Effector memory CD4-positive, alpha-beta T cell (primary cell): ENCODE data around the gene APPL1.

Source experiments
- DNase-seq, 3 donors: peaks; one replicate each; pipeline ENCODE4 v3.0.0-alpha.2; 2020
- H3K27ac ChIP-seq: 2 replicates; pipeline ENCODE4 v1.7.0; 2013; ENCODE audit warnings: mild to moderate bottlenecking, low read length, moderate library complexity; ENCODE audit not compliant: insufficient read depth, poor library complexity, severe bottlenecking
- H3K27me3 ChIP-seq: replicated peaks from 2 replicates; pipeline ENCODE4 v1.7.0; 2013; ENCODE audit warnings: mild to moderate bottlenecking, low read length; ENCODE audit not compliant: insufficient read depth, control insufficient read depth, poor library complexity, severe bottlenecking
- H3K36me3 ChIP-seq: 2 replicates; pipeline ENCODE4 v1.7.0; 2013; ENCODE audit warnings: mild to moderate bottlenecking, low read length, moderate library complexity; ENCODE audit not compliant: control insufficient read depth, insufficient read depth
- H3K4me1 ChIP-seq: 2 replicates; pipeline ENCODE4 v1.7.0; 2013; ENCODE audit warnings: low read length, mild to moderate bottlenecking; ENCODE audit not compliant: control insufficient read depth, insufficient read depth, poor library complexity, severe bottlenecking
- H3K4me3 ChIP-seq: 2 replicates; pipeline ENCODE4 v1.7.0; 2013; ENCODE audit warnings: low read length, low read depth, mild to moderate bottlenecking; ENCODE audit not compliant: insufficient read depth, poor library complexity, severe bottlenecking
- H3K9me3 ChIP-seq: 2 replicates; pipeline ENCODE4 v1.7.0; 2013; ENCODE audit warnings: mild to moderate bottlenecking, low read length, moderate library complexity; ENCODE audit not compliant: control insufficient read depth

The APPL1 gene

DNA sequence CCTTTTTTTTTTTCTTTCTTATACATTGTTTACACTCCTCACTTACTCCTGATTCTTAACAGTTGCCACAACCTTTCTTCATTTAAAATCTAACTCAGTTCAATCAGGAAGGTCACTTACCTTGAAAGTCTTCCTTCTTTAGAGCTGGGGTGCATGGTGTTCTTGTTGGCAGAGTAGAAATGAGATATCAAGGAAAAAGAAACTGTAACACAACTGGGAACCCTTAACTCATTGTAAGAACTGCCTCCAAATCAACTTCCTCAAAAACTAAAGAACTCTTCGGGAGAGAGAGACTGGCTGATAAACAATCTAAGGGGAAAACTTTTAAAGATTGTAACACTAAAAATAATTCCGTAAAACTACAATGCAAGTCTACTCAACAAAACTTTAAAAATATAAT, 1.4 kb upstream of the APPL1 start:
- H3K4me1 ChIP-seq = no peaks in the 10 kb centered on the region
- no peak overlapping the region for H3K27ac ChIP-seq
- H3K4me3 ChIP-seq = no peak overlapping the region
- no peak for DNase-seq
- no peaks in the 10 kb centered on the region for H3K27me3 ChIP-seq
- H3K36me3 ChIP-seq = no peaks in the 10 kb centered on the region
- H3K9me3 ChIP-seq = no peaks in the 10 kb centered on the region

DNA sequence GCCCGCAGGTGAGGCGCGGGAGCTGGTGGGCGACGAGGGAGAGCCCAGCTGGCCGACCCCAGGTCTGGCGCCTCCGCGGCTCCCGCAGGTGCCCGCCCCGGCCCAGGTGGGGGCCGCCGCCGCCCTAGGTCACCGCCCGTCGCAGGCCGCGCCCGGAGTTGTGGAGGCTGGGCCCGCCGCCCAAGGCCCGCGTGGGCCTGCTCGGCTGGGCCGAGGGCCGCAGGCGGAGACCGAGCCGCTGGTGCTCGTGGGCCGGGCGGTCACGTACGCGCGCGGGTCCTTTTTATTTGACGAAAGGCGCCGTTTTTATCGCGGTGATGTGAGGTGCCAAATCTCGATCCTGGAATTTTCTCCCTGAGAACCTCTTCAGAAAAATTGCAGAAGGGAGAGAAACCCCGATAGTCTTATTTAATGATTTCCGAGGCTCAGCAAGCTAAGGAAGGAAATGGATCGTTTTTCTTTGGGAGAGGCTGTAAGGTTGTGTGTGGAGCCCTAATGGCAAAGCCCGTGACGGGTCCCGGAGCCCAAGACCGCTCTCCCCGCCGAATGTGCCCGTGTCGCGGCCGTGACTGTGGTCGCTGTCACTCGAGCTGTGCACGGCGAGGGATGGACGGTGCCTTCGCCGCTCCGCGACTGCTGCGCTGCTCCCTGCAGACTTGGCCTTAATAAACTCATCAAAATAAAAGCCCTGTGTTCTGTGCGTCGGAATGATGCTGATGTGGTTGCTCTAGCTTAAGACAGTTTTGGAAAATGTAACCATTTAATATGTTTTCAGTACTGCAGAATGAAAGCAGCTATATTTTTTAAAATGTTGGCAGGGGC, 612 bp downstream of the APPL1 start:
- Histone ChIP-seq H3K27ac (peak overlapping the region; percentile 41), H3K36me3 (no peaks in the 10 kb centered on the region), H3K4me3 (peak overlapping the region; percentile 80), H3K9me3 (no peaks in the 10 kb centered on the region), H3K27me3 (no peaks in the 10 kb centered on the region), H3K4me1 (no peaks in the 10 kb centered on the region)
- peak; percentile 4 to 18 (median 9) for DNase-seq

DNA sequence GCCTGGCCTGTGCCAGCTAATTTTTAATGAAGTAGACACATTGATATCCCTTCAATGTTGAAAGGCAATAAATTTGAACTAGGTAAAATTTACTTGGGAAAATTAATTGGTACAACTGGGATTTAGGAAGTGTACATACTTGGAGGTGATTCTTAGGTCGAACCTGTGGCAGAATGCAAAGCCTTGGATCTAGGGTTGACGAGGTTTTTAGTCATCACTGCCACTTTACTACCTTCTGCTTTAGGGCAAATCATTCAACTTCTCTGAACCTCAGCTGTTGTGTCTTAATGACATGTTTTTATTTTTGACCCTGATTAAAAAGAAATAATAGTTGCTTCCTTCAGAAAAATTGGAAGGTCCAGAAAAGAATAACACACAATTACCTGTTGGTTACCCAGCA, 2.5 kb downstream of the APPL1 start:
- Histone ChIP-seq H3K4me1 (no peaks in the 10 kb centered on the region), H3K9me3 (no peaks in the 10 kb centered on the region), H3K4me3 (no peak overlapping the region), H3K27ac (no peak overlapping the region), H3K27me3 (no peaks in the 10 kb centered on the region), H3K36me3 (no peaks in the 10 kb centered on the region)
- no peak for DNase-seq

DNA sequence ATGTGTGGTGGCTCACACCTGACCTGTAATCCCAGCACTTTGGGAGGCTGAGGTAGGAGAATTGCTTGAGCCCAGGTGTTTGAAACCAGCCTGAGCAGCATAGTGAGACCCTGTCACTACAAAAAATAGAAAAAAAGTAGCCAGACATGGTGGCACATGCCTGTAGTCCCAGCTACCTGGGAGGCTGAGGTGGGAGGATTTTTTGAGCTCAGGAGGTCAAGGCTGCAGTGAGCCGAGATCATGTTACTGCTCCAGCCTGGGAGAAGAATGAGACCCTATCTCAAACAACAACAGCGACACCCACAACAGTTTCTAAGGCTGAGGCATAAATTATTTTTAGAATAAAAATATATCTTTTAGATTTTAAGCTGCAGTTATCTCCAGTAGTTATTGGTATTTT, 6.3 kb downstream of the APPL1 start:
- no peak overlapping the region for H3K4me3 ChIP-seq
- no peak for DNase-seq

DNA sequence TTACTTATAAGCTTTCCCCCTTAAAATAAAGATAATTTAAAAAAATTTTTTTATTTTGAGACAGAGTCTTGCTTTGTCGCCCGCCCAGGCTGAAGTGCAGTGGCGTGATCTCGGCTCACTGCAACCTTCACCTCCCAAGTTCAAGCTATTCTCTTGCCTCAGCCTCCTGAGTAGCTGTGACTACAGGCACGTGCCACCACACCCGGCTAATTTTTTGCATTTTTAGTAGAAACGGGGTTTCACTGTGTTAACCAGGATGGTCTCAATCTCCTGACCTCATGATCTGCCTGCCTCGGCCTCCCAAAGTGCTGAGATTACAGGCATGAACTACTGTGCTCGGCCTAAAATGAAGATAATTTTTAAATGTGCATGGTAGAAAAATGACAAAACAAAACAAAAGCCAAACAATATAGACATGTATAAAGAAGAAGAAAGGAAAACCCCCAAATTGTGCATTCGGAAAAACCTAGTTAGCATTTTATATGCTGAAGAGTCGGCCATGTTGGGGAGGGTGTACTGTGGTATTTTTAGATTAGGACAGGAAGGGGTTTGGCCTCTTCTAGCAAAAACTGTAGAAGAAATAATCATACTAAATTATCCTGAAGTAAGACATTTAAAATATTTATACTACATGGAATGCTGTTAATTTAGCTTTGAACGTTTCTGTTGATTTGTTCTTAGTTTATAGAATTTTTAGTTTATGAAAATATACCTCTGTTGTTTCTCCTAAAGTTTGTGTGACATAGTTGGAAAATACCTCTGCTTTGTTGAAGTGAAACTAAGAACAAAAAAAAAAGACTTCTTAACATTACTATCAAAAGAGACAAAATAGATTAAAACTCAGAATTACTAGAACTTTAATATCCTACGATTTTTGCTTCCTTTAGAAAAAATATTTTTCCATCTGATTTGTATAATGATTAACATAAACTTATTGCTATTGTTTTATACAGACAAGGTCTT, 7.4 kb downstream of the APPL1 start:
- Histone ChIP-seq H3K9me3 (no peaks in the 10 kb centered on the region), H3K4me3 (no peak overlapping the region), H3K27me3 (no peaks in the 10 kb centered on the region), H3K4me1 (no peaks in the 10 kb centered on the region), H3K27ac (no peak overlapping the region), H3K36me3 (peaks cover 4% of the 10 kb centered on the region)
- no peak for DNase-seq

More for the DNA sequence above, 6.3 kb downstream of the APPL1 start:
- H3K27me3 ChIP-seq = no peaks in the 10 kb centered on the region
- H3K9me3 ChIP-seq = no peaks in the 10 kb centered on the region
- no peaks in the 10 kb centered on the region for H3K4me1 ChIP-seq
- no peaks in the 10 kb centered on the region for H3K36me3 ChIP-seq
- H3K27ac ChIP-seq = no peak overlapping the region

DNA sequence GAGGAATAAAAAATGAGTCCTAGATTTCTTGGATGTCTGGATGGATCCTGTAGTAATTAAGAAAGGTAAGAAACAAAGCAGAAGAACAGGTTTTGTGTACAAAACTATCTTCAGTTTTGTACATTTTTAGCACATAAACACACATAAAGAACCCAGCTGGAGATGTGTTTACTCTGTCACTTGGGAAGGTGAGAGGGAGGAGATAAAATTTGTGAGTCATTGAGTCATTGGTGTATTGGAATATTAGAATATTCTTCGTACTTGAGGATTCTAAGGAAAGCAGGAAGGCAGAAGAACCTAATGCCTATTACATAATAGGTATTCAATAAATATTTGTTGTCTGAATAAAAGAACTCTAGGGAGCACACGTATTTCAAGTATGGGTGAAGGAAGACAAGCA, 17.4 kb downstream of the APPL1 start:
- no peaks in the 10 kb centered on the region for H3K4me1 ChIP-seq
- DNase-seq = no peak
- no peak overlapping the region for H3K4me3 ChIP-seq
- H3K27me3 ChIP-seq = no peaks in the 10 kb centered on the region
- peaks cover 55% of the 10 kb centered on the region for H3K36me3 ChIP-seq
- no peaks in the 10 kb centered on the region for H3K9me3 ChIP-seq
- H3K27ac ChIP-seq = no peak overlapping the region

DNA sequence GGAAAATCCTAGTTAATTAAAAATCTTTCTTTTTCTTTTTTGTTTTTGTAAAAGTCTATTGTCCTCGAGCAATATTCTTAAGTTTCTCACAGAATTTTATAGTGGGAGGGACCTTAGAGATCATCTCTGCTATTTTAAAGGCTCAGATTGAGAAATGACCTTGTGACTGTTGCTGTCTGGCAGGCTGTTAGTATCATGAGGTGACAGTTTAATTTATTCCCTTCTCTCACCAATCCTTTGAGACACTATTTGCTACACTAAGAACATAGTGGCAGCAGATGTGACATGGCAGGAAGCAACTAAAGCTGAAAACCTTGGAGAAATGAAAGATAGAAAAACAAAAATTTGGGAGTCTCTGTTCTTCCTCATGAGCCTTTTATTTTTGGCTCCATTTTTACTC, 24.9 kb downstream of the APPL1 start:
- DNase-seq = no peak
- Histone ChIP-seq H3K27me3 (no peaks in the 10 kb centered on the region), H3K36me3 (peaks cover 36% of the 10 kb centered on the region), H3K27ac (no peak overlapping the region), H3K4me1 (no peaks in the 10 kb centered on the region), H3K9me3 (no peaks in the 10 kb centered on the region), H3K4me3 (no peak overlapping the region)

DNA sequence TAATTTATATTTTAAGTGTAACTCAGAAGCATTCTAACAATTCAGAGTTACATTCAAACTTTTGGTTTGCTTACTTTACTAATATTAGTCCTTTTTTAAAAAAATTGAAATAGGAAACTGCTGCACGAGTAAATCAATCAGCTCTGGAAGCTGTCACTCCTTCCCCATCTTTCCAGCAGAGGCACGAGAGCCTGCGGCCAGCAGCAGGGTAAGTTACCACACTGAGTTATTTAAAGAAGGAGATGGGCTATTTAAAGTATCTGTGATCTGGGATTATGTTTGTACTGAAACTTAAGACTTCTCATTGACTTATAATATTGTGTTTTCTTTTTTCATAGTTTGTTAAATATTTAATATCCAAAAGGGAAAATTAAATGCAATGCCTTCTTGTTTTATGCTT, 29.3 kb downstream of the APPL1 start:
- peaks cover 41% of the 10 kb centered on the region for H3K36me3 ChIP-seq
- no peaks in the 10 kb centered on the region for H3K4me1 ChIP-seq
- no peak for DNase-seq
- H3K9me3 ChIP-seq = no peaks in the 10 kb centered on the region
- no peaks in the 10 kb centered on the region for H3K27me3 ChIP-seq
- H3K4me3 ChIP-seq = no peak overlapping the region
- H3K27ac ChIP-seq = no peak overlapping the region

DNA sequence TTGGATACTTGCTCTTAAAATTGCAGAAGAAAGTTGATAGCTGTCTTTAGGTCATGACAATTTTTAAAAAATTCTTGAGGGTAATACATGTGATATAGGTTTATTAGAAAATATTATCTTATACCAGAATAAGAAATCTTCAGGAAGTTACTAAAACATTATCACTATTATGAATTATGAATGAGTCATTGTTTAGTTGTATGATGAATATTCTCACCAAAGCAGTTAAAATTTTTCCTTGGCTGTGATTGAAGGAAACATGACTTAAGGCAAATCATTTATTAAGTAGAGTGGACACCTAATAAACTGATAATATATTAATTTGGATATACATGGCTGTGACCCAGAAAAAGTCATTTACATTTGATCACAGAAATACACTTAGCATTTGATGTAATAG, 30.1 kb downstream of the APPL1 start:
- no peaks in the 10 kb centered on the region for H3K4me1 ChIP-seq
- peaks cover 41% of the 10 kb centered on the region for H3K36me3 ChIP-seq
- H3K9me3 ChIP-seq = no peaks in the 10 kb centered on the region
- H3K27me3 ChIP-seq = no peaks in the 10 kb centered on the region
- no peak overlapping the region for H3K27ac ChIP-seq
- no peak overlapping the region for H3K4me3 ChIP-seq
- no peak for DNase-seq

DNA sequence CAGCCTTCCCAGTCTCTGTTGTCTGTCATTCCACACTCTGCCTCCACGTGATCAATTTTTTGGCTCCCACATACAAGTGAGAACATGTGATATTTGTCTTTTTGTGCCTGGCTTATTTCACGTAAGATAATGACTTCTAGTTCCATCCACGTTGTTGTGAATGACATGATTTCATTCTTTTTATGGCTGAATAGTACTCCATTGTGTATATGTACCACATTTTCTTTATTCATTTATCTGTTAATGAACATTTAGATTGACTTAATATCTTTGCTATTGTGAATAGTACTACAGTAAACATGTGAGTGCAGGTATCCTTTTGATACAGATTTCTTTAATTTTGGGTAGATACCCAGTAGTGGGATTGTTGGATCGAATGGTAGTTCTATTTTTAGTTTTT, 33.6 kb downstream of the APPL1 start:
- no peaks in the 10 kb centered on the region for H3K4me1 ChIP-seq
- no peak overlapping the region for H3K4me3 ChIP-seq
- H3K27me3 ChIP-seq = no peaks in the 10 kb centered on the region
- H3K9me3 ChIP-seq = no peaks in the 10 kb centered on the region
- no peak for DNase-seq
- H3K36me3 ChIP-seq = peaks cover 39% of the 10 kb centered on the region
- H3K27ac ChIP-seq = no peak overlapping the region
